K562 (cell line): ENCODE data around the gene ERVK3-1. TPM values are rescaled to one million over a fixed set of nuclear protein-coding genes. Genes with fewer than 3 reads are reported as not detected.

ENCODE experiments used
- BCL6 ChIP-seq: fragments of 250-450 bp; sonication (Bioruptor Pico); IDR thresholded peaks from 2 replicates; pipeline ENCODE4 v1.4.0; 2020
- KLF10 ChIP-seq: fragments of 250-450 bp; sonication (Bioruptor Pico); IDR thresholded peaks from 2 replicates; pipeline ENCODE4 v1.6.1; 2021; ENCODE audit warnings: matching md5 sums
- MTA3 ChIP-seq: fragments of 450-650 bp; formaldehyde crosslinking; IDR thresholded peaks from 2 replicates; pipeline ENCODE4 v1.6.1; 2017; ENCODE audit warnings: mild to moderate bottlenecking, borderline replicate concordance
- RBM17 ChIP-seq: fragments of 200-400 bp; formaldehyde crosslinking; IDR thresholded peaks from 2 replicates; pipeline ENCODE4 v1.6.1; 2017; ENCODE audit warnings: low read depth, mild to moderate bottlenecking, low read length, borderline replicate concordance
- TBP ChIP-seq: optimal IDR thresholded peaks from 2 replicates; pipeline ENCODE3; 2011; ENCODE audit warnings: low read depth, low read length, improper control_type of control experiment
- ZC3H4 ChIP-seq: sonication (generic); formaldehyde crosslinking; IDR thresholded peaks from 2 replicates; pipeline ENCODE4 v1.9.0; 2021; ENCODE audit warnings: missing genetic modification reagents, borderline replicate concordance
- ZNF224 ChIP-seq: sonication (generic); formaldehyde crosslinking; IDR thresholded peaks from 2 replicates; pipeline ENCODE4 v1.8.0; 2022; ENCODE audit warnings: mild to moderate bottlenecking, missing genetic modification reagents
- polyA plus RNA-seq, 8 experiments: library from polyadenylated mRNA; depleted of rRNA in 4 of 8; stranded (reverse) in 5 of 8; unstranded in 3 of 8; fragments of >200 nt; fragmentation: Nextera tagmentation in 2 of 8; fragmentation: Illumina TruSeq in 1 of 8; extraction: Ambion mirVana in 2 of 8; extraction: Trizol in 1 of 8; gene quantifications; 2 replicates each; pipeline versions ENCODE4 v1.2.1 to v1.2.3, GENCODE V29; 2011 to 2014; ENCODE audit warnings: inconsistent platforms in 1 of 8, missing spikeins in 1 of 8
- total RNA-seq, 7 experiments: library from RNA; depleted of rRNA in 6 of 7; stranded (reverse); fragments of >200 nt in 6 of 7; fragmentation: Illumina TruSeq in 2 of 7; extraction: Trizol in 2 of 7; gene quantifications; 2 replicates each; pipeline versions ENCODE4 v1.2.1 to v1.2.3, GENCODE V29; 2011 to 2021; ENCODE audit warnings: low replicate concordance in 1 of 7
- TF ChIP-seq, protein P1 (sequence below): fragments of 200-800 bp; sonication (Bioruptor generic); IDR thresholded peaks from 2 replicates; pipeline ENCODE4 v1.6.1; 2016; ENCODE audit warnings: missing genetic modification characterization, missing compliant biosample characterization
- TF ChIP-seq, protein P2 (sequence below), 2 experiments: fragments of 450-650 bp; formaldehyde crosslinking in 1 of 2; IDR thresholded peaks; 2 replicates each; pipeline versions ENCODE4 v1.4.0 to v1.6.1; 2014 to 2020; ENCODE audit warnings: mild to moderate bottlenecking in 2 of 2, borderline replicate concordance in 1 of 2, low read depth in 1 of 2
- TF ChIP-seq, protein P3 (sequence below): fragments of 150-350 bp; conservative IDR thresholded peaks from 2 replicates; pipeline ENCODE4 v1.6.1; 2014; ENCODE audit warnings: low read length

Gene ERVK3-1
- total and polyA plus RNA-seq, 9 of the 15 experiments (the other 6 are each of a cell fraction or from before 2014, with no cell fraction given): 87.6 to 299 (median 119) TPM

DNA sequence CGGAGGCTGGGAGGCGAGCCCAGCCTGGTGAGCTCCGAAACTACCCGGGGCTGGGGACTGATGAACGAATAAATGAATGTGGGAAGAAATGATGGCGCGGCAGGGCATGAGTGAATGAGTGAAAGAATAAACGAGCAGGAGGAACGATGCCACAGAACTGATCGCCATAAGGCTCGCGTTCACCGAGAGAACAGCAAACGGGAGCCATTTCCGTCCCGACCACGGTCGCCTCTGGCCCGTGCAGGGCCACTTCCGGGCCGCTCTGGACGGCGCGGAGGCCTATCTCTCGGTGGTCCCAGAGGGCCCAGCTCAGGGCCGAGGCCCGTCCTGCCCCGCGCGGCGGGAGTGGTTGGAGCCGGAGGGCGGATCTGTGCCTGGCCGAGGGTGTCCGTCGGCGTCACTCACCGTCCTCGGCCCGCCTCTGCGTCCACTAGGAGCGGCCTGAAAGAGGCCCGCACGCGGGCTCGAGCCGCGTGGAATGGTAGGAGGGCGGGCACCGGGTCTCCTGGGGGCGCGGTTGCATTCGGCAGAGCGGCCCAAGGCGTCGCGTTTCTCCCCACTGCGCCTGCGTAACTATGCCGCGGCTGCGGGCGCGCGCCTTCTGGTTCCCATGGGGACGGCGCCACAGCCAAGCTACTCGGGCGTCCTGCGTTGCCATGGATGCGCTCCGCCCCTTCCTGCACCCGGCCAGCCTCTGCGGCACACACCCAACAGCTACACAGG lies 57.3 kb downstream of the ERVK3-1 start, which contains the start of gene ZNF497 (continued):
- TF ChIP-seq, protein P1, sequence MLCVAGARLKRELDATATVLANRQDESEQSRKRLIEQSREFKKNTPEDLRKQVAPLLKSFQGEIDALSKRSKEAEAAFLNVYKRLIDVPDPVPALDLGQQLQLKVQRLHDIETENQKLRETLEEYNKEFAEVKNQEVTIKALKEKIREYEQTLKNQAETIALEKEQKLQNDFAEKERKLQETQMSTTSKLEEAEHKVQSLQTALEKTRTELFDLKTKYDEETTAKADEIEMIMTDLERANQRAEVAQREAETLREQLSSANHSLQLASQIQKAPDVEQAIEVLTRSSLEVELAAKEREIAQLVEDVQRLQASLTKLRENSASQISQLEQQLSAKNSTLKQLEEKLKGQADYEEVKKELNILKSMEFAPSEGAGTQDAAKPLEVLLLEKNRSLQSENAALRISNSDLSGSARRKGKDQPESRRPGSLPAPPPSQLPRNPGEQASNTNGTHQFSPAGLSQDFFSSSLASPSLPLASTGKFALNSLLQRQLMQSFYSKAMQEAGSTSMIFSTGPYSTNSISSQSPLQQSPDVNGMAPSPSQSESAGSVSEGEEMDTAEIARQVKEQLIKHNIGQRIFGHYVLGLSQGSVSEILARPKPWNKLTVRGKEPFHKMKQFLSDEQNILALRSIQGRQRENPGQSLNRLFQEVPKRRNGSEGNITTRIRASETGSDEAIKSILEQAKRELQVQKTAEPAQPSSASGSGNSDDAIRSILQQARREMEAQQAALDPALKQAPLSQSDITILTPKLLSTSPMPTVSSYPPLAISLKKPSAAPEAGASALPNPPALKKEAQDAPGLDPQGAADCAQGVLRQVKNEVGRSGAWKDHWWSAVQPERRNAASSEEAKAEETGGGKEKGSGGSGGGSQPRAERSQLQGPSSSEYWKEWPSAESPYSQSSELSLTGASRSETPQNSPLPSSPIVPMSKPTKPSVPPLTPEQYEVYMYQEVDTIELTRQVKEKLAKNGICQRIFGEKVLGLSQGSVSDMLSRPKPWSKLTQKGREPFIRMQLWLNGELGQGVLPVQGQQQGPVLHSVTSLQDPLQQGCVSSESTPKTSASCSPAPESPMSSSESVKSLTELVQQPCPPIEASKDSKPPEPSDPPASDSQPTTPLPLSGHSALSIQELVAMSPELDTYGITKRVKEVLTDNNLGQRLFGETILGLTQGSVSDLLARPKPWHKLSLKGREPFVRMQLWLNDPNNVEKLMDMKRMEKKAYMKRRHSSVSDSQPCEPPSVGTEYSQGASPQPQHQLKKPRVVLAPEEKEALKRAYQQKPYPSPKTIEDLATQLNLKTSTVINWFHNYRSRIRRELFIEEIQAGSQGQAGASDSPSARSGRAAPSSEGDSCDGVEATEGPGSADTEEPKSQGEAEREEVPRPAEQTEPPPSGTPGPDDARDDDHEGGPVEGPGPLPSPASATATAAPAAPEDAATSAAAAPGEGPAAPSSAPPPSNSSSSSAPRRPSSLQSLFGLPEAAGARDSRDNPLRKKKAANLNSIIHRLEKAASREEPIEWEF (CRISPR knock-in tag): no peak
- TF ChIP-seq KLF10 (CRISPR knock-in tag): no peak
- TF ChIP-seq ZC3H4 (CRISPR knock-in tag): no peak
- TF ChIP-seq BCL6 (CRISPR knock-in tag): no peak
- TF ChIP-seq, protein P2, sequence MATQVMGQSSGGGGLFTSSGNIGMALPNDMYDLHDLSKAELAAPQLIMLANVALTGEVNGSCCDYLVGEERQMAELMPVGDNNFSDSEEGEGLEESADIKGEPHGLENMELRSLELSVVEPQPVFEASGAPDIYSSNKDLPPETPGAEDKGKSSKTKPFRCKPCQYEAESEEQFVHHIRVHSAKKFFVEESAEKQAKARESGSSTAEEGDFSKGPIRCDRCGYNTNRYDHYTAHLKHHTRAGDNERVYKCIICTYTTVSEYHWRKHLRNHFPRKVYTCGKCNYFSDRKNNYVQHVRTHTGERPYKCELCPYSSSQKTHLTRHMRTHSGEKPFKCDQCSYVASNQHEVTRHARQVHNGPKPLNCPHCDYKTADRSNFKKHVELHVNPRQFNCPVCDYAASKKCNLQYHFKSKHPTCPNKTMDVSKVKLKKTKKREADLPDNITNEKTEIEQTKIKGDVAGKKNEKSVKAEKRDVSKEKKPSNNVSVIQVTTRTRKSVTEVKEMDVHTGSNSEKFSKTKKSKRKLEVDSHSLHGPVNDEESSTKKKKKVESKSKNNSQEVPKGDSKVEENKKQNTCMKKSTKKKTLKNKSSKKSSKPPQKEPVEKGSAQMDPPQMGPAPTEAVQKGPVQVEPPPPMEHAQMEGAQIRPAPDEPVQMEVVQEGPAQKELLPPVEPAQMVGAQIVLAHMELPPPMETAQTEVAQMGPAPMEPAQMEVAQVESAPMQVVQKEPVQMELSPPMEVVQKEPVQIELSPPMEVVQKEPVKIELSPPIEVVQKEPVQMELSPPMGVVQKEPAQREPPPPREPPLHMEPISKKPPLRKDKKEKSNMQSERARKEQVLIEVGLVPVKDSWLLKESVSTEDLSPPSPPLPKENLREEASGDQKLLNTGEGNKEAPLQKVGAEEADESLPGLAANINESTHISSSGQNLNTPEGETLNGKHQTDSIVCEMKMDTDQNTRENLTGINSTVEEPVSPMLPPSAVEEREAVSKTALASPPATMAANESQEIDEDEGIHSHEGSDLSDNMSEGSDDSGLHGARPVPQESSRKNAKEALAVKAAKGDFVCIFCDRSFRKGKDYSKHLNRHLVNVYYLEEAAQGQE (IDR thresholded peaks at IDR 0.05; ENCODE audit: borderline replicate concordance): no peak
- TF ChIP-seq, protein P2 (CRISPR knock-in tag; IDR thresholded peaks at IDR 0.05; ENCODE audit: low read depth): peak; percentile 16; the same call in 1 of the 2 replicates
- TF ChIP-seq TBP: peak; percentile 63
- TF ChIP-seq RBM17: no peak
- no peak for TF ChIP-seq ZNF224 (CRISPR knock-in tag)
- peak; percentile 48; the same call in 1 of the 2 replicates for TF ChIP-seq MTA3
- TF ChIP-seq, protein P3, sequence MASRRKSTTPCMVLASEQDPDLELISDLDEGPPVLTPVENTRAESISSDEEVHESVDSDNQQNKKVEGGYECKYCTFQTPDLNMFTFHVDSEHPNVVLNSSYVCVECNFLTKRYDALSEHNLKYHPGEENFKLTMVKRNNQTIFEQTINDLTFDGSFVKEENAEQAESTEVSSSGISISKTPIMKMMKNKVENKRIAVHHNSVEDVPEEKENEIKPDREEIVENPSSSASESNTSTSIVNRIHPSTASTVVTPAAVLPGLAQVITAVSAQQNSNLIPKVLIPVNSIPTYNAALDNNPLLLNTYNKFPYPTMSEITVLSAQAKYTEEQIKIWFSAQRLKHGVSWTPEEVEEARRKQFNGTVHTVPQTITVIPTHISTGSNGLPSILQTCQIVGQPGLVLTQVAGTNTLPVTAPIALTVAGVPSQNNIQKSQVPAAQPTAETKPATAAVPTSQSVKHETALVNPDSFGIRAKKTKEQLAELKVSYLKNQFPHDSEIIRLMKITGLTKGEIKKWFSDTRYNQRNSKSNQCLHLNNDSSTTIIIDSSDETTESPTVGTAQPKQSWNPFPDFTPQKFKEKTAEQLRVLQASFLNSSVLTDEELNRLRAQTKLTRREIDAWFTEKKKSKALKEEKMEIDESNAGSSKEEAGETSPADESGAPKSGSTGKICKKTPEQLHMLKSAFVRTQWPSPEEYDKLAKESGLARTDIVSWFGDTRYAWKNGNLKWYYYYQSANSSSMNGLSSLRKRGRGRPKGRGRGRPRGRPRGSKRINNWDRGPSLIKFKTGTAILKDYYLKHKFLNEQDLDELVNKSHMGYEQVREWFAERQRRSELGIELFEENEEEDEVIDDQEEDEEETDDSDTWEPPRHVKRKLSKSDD: 0 out of 2 replicates have a peak, but pooled peaks have one; percentile 32
